ENCODE data around the gene AKNA.

The AKNA gene

DNA sequence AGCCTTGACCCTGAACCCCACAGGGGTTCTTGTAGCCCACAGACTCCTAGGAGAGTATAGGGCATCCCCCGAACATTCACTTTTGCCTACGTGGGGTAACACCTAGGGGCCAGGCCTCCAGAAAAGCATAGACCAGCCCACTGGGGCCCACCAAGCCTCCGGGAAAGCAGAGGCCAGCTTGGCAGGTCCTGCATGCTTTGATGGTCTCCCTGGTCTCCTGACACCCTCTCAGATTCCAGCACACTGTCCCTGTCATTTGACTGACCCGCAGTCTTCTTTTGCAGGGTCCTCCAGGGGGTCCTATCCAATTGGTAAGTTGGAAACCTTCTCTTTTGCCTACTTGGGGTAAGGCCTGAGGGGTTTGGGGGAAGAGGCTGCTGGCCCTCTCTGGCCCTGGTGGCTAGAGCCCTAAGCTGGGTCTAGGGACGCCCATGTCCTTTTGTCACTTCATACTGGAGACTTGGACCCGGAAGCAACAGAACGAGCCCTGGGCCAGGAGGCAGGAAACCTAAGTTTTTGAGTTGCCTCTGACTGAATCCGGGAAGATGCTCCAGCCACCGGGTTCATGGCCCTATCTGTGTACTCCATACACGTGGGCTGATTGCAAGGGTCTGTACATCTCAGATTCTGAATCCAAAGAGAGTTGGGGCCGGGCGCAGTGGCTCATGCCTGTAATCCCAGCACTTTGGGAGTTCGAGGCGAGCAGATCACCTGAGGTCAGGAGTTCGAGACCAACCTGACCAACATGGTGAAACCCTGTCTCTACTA is 85.8 kb downstream of the AKNA start:
- no peak for DNase-seq (ENCODE audit: low read depth)

DNA sequence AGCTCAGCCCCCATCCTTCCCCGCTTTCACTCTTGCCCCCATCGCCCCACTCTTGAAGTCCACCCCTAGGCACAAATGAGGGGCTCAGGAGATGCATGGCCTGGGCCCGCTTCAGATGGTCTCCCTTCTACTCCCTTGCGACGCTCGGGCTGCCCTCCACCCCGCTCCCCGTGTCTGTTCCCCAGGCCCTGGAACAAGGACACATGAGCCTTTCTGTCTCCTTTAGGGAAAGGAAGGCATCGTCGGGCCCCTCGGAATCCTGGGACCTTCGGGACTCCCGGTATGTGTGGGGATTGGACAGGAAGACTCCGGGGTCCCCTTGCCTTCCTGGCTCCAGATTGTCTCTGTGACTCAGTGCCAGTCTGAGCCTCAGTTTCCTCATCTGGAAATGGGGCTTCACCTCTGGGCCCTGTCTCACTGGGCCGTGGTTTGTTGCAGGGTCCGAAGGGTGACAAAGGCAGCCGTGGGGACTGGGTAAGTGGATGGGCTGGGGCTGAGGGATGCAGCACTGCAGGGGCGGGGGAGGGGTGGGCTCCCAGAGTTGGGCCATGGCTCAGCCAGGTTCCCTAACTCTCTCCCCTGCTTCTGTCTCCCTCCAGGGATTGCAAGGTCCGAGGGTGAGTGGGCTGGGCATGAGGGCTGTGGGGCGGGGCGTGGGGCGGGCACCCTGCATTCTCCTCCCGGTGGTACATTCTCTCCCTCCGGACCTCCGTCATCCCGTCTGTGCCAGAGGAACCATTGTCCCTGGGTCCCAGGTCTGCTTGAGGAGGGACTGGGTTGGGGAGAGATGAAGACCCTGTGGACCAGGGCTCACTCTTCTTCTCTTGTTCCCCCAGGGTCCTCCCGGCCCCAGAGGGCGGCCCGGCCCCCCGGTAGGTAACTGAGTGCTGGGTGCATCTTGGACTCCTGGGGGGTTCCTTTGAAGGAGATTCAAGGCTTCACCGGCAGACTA is 86.7 kb downstream of the AKNA start:
- no peak for DNase-seq (ENCODE audit: low read depth)

DNA sequence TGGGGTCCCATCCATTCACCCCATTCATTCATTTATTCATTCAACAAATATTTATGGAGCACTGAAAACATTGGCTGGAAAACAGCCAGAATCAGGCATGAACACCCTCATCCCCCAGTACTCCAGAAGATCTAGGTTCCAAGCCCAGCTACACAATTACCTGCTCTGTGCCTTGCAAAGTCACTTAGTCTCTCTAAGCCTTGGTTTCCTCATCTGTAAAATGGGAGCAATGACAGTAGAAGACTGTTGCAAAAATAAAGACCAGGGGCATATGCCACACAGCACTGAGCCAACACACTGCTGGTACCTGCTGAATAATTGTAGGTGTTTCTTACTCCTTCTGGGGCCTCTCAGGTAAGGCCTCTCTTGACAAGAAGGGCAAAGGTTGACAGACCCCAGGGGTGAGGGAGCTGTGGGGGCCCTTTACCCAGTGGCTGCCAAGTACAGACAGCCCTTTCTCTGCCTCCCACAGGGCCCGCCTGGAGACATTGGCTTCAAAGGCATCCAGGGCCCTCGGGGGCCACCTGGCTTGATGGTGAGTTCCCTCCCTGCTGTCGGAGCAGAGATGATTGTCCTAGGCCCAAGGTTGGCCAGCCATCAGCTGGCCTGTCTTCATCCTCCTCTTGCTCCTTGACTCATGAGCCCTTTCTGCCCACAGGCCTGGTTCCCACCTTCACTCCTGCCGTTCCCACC is 87.5 kb downstream of the AKNA start:
- no peak for DNase-seq (ENCODE audit: low read depth)

DNA sequence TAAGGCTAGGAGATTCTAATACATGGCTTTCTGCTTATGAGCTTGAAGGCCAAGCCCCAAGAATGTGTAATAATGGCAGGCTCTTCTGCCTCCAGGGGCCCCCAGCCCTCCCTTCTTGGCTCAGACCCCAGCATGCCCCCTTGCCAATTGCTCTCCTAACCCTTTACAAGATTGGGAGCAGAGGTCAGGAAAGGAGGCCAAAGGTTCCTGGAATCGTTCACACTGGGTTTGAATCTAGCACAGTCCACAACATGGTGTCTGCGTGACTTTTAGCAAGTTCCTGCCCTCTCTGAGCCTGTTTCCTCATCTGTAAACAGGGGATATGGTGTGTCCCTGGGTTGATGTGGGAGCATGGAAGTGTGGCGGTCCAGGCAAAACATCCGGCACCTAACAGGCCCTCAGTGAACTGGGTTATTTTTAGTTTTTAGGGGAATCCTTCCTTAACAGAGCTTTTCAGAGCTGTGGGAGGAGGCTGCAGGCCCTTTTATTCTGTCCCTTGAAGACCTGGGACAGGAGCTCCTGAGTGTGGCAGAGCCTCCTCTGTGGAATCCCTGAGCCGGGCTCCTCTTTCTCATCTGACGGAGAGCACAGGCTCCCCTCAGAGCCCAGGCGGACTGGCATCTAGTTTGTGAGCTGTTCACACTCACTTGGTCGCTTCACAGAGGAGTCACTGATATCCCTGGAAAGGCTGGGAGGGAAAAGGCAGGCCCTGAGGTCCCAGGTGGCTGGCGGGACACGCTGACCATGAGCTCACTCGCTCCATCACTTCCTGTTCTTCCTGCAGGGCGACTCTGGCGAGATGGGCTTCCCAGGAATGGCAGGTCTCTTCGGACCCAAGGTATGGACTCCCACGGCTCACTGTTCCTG is 88.3 kb downstream of the AKNA start:
- DNase-seq (ENCODE audit: low read depth) = no peak

DNA sequence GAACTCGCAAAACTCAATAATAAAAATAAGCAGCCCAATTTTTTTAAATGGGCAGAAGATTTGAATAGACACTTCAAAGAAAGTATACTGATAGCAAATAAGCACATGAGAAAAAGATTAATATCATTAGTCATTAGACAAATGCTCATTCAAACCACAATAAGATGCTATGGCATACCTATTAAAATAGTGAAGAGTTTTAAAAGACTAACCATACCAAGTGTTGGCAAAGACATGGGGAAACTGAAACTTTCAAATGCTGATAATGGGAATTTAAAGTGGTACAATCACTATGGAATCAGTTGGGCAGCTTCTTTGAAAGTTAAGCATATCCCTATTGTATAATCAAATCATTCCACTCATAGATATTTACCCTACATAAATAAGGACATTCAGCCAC is 91.4 kb downstream of the AKNA start:
- DNase-seq (ENCODE audit: low read depth) = no peak

DNA sequence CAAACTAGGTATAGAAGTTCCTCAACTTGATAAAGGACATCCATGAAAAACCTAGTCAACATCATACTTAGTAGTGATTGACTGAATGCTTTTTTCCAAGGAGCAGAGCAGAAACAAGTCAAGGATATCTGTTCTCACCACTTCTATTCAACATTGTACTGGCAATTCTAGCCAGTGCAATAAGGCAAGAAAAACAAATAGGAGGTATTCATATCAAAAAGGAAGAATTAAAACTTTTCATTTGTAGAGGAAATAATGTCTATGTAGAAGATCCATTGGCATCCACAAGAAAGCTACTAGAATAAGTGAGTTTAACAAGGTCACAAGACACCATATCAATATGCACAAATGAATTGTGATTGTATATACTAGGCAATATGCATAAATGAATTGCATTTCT is 93.1 kb downstream of the AKNA start:
- no peak for DNase-seq (ENCODE audit: low read depth)

DNA sequence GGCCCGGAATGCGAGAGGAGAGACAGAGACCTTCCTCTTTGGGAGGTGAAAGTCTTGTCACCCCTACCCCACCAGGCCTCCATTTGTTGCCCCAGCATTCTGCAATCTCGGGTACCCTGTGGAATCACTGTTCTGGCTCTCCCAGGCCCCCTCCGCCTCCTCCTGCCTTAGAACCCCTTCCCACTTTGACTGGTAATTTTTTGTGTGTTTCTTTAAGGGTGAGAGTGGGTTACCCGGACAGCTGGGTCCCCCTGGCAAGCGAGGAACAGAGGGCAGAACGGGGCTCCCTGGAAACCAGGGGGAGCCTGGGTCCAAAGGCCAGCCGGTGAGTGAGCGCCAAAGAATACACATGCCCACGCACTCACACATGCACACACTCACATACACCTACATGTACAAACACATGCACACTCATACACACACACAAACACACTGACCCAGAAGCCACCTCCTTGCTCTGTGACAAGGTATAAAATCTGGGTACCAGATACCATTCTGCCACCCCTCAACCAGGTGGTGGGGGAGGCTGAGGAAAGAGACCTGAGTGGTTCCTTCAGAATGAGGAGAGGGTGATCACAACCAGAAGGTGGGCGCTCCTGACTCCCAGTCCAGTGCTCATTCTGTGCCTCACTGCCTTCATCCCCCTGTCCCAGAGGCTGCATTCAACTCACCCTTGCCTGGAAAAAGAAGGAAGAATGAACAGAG is 95.7 kb downstream of the AKNA start:
- no peak for DNase-seq (ENCODE audit: low read depth)

DNA sequence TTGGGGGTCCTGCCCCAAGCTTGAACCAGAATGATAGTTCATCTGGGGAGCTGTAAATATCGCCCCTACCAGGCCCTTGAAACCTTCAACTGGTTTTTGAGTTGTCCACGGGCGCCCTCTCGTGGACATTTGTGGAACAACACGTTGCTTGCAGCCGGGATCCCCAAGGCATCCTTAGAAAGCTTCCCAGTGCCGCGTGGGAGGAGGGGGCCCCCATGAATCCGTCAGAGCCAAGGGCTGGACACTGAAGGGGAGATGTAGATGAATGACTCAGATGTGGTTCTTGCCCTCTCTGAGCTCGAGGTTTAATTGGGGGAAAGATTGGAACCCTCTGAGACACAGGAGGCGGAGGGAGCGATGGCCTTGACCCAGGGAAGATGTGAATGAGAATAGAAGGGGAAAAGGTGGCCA is 96.7 kb downstream of the AKNA start:
- no peak for DNase-seq (ENCODE audit: low read depth)

DNA sequence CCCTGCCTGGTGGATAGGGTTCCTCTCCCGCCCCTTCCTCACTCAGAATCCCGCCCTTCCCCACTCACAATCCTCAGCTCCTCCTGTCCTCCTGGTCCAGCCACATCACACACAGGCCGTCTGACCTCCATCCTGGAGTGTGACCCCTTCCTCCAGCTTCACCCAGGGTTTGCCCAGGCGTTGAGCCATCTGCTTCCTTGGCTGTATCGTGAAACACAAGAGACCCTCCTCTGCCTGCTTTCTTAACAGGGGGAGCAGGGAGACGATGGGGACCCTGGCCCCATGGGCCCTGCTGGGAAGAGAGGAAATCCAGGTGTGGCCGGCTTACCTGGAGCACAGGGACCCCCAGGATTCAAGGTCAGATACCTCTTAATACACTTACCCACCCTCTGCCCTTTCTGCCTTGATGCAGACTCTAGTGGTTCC is 97.2 kb downstream of the AKNA start:
- no peak for DNase-seq (ENCODE audit: low read depth)

DNA sequence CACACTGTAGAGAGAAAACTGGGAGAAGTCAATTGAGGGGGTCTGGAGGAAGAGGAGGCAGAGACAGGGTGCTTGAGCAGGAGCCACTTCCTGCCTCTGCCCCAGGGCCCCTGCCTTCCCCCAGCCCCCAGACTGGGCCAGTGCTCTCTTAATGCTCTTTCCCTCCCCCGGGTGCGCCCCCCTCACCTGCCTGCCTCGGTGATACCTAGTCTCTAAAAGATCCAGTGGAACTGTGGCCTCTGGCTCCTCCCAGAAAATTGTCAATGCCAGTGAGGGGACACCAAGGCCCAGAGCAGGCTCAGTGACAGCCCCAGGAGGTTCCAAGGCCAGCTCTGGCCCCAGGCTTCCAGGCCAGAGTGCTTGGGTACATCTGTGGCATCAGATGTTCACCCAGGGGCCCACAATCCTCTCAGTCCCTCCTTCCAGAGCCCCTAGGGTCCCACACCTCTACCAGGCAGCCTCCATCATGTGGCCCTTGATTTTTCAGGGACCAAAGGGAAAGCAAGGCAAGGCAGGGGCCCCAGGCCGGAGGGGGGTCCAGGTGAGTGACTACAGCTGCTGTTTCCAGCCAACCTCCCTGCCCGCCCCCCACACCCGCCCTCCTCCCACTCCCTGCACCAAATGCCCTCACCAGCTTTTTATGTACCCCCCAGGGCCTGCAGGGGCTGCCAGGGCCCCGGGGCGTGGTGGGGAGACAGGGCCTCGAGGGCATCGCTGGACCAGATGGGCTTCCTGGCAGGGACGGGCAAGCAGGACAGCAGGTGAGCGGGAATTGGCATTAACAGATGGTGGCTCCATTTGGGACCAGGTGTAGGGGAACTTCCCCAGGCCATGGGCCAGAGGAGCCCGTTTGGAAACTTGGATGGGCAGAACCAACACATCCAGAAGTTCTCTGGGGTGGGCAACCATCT is 98.0 kb downstream of the AKNA start:
- DNase-seq (ENCODE audit: low read depth) = no peak

DNA sequence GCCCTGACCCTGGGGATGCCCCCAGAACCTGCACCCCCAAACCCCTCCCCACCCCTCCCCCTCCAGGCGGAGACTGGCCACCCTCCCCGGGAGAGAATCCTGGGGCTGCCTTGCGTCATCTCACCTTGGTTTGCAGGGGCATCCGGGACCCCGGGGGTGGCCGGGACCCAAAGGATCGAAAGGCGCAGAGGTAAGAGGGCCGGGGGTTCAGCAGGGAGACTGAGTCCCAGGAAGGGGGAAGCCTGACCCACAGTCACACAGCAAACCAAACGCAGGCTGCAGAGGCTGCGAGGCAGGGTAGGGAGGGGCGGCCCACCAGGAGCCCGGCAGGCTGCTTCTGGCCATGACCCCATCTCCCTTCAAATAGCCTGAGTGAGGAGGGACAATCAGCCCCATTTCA is 98.7 kb downstream of the AKNA start:
- DNase-seq (ENCODE audit: low read depth) = no peak

DNA sequence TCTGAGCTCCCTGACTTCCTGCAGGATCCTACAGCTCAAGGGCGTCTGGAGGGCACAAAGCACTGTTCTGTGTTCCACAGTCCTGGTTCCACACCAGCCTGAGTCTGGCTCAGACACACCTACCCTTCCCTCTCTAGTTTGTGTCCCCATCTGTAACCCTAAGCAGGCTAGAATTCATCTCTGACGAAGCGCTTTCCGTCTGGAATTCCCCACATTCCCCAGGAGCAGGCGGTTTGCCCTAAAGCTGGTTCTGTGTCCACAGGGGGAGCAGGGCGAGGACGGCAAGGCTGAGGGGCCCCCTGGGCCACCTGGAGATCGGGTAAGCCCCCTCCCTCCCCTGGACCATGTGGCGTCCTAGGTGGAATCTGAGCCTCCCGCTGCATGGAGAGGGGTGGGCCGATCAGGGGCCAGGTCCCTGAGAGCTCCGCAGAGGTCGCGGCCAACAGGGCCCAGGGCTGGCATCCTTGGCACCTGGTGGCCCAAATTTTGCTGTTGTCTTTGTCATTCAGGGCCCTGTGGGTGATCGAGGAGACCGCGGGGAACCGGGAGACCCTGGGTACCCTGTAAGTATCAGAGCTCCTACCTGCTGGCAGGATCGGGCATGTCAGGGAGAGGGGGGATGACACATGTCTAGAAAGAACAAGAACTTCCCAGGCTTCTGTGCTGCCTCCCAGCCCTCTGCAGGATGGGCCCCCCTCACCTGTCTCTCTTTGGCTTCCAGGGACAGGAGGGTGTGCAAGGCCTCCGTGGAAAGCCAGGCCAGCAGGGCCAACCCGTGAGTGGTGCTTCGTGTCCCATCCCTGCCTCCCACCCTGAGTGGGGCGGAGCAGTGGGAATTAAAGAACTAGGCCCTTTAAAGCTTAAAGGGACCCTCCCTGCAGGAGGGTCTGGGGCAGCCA is 99.3 kb downstream of the AKNA start:
- DNase-seq (ENCODE audit: low read depth) = no peak

DNA sequence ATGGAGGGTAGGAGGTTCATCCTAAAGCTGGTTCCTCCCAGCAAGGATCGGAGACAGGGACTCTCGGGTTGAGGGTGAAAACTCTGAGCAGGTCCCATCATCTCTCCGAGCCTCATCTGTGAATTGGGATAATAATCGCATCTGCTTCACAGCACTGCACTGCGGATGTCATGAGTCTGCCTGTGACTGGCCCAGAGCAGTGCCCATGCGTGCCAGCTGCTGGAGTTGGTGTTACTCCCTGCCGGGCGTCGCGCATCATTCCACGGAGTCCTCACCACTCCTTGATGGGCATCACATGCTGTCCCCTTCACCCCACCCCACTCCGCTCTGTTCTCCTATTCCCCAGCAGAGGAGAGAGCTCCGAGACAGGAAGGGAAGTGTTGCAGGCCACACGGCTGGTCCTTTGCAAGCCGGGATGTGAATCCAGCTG is 100.0 kb downstream of the AKNA start:
- no peak for DNase-seq (ENCODE audit: low read depth)

DNA sequence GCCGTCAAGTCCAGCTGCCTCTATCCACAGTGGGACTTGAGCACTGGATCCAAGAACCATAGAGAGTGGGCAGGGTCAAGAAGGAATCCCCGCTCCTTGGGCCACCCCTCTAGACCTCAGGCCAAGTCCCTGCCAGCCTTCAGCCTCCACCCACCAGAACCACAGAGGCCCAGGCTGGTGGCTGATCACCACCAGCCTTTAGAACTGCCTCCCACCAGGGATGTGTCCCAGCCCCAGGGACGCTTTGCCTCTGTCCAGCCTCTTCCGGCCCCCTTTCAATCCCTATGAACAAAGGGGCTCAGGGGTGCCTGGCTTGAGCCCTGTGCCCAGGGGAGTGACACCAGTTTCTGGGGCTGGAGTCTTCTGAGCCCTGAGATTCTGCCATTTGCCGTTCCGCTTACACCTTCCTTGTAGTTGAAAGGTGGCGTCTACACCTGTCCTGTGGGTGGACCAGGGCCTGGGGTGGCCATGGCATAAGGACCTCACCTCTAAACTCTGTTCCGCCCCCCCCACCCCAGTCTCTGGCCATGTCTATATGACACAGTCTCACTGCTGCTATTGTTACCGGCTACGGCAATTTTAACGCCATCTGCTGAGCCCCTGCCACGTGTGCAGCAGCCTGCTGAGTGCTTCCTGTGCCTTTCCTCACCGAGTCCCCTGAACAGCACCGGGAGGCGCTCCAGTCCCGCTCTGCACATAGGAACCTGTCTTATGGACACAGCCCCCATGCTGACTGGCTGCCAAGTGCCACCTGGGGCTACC is 100.6 kb downstream of the AKNA start:
- DNase-seq (ENCODE audit: low read depth) = no peak

DNA sequence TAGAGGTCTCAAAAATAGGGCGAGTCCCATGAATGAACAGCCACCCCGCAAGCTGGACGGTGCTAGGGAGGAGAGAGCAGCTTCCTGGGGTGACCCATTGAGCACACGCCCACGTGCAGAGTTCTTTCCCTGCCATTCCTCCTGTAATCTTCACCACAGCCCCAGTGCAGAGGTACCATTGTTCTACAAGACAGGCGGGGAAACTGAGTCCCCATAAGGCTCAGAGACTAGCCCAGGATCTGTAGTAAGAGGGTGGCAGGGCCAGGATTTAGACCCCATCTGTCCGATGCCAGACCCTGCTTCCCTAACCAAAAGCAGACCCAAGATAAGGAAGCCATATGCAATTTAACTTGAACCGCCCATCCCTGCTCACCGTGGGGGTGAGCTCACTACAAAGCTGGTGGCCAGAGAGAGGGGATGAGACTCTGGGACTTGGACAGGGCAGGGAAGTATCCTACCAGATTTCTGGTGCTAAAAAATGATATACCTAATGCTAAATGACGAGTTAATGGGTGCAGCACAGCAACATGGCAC is 101.6 kb downstream of the AKNA start:
- no peak for DNase-seq (ENCODE audit: low read depth)

DNA sequence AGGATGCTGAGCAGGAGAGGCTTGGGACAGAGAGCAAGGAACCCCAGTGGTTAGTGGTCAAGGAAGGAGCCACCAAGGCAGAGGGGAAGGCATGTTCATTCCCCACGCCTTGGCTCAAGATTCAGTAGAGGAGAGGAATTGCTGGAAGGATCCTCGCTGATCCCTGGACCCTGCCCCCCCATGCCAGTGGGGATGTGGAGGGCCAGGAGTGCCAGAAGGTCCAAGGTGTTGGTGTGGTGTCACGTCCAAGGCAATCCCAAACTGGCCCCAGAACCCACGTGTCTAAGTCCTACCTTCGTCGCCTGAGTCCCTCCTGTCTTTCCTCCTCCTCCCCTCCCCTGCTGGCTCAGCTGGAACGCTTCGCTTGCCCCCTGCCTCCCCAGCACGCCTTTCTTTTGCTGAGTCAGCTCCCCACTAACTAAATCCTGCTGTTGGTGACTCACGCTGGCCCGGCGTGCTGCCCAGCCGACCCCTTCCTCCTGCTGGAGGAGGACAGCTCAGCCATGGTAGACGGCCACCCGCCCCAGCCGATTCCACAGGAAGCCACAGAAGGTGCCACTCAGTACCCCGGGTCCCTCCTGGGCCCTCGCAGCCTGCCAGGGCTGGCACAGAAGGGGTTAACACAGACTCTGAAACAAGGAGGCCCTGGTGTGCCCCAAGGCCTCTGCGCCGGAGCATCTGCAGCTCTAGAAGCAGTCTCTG is 102.5 kb downstream of the AKNA start:
- DNase-seq (ENCODE audit: low read depth) = peak; percentile 75

Measured in non-pigmented ciliary epithelial cell (primary cell).